Measurements from ENCODE around the gene ALK.

The ALK gene

DNA sequence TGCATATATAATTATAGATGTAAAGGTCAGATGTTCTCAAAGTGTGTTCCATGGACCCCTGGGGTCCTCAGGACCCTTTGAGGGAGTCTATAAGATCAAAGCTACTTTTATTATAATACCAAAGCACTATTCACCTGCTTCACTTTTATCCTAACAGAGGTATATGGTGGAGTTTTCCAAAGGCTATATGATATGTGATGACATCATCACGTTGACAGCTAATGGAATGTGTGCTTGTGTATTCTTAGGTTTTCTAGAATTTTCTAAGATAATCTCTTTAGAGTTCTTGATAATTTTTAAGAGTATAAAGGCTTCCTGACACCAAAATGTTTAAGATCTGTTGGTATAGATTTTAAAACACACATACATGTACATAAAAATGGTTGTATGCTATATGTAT is 10.4 kb upstream of the ALK start:
- H3K4me1 ChIP-seq (ENCODE audit: control insufficient read depth, insufficient read depth, low read length), result no peaks in the 10 kb centered on the region
- no peaks in the 10 kb centered on the region for H3K36me3 ChIP-seq (ENCODE audit: control insufficient read depth in 2 of 2, insufficient read depth in 1 of 2, low read length in 2 of 2)
- H3K4me3 ChIP-seq (ENCODE audit: low read depth, low read length), result no peak overlapping the region
- H3K27ac ChIP-seq (ENCODE audit: extremely low read depth, low read depth, low read length), result no peak overlapping the region
- no peaks in the 10 kb centered on the region for H3K9me3 ChIP-seq (ENCODE audit: control insufficient read depth, insufficient read depth, low read depth, low read length)
- TF ChIP-seq ZNF639 (tag by site-specific recombination; IDR thresholded peaks at IDR 0.05), result no peak
- peak; percentile 43; the same call in 1 of the 2 replicates for TF ChIP-seq ATF2 (tag by site-specific recombination; IDR thresholded peaks at IDR 0.05; ENCODE audit: low read depth)
- POLR2A ChIA-PET, result no interaction called here
- CTCF ChIA-PET, result interaction anchor here (1.0 to 4.4 kb wide), 2 partner anchors 9 to 14 kb away, joined by 3 to 33 read pairs; partner anchors contain the start of gene ALK

DNA sequence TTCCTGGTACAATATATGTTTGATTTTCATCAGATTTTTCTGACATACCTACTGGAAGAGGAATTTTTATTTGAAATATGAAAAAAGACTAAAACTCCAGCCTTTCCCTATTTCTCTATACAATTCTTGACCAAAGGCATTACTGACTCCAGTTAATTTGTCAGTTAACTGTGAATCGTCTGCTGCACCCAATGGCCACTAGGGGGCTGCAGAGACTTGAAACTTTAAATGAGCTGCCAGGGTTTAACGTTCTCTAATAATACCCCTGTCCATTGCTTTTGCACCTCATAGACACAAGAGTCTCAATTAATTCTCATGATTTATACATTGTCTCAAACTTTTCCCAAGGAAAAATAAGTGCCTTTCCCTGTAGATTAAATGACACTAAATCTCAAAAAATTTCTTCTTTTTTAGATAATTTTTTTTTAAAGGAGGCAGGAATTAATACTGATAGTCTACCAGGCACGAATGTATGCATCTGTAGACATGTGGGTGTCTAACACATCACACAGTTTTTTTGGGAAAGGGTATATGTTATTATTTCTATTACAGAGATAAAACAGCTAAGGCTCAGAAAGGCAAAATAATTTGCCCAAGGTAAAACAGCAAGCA is 1.8 kb upstream of the ALK start:
- TF ChIP-seq ZNF654 (tag by site-specific recombination; IDR thresholded peaks at IDR 0.05; ENCODE audit: low read depth), result peak; percentile 61
- TF ChIP-seq, protein P1, sequence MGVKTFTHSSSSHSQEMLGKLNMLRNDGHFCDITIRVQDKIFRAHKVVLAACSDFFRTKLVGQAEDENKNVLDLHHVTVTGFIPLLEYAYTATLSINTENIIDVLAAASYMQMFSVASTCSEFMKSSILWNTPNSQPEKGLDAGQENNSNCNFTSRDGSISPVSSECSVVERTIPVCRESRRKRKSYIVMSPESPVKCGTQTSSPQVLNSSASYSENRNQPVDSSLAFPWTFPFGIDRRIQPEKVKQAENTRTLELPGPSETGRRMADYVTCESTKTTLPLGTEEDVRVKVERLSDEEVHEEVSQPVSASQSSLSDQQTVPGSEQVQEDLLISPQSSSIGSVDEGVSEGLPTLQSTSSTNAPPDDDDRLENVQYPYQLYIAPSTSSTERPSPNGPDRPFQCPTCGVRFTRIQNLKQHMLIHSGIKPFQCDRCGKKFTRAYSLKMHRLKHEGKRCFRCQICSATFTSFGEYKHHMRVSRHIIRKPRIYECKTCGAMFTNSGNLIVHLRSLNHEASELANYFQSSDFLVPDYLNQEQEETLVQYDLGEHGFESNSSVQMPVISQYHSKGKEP (tag by site-specific recombination; IDR thresholded peaks at IDR 0.05), result no peak
- TF ChIP-seq, protein P2, sequence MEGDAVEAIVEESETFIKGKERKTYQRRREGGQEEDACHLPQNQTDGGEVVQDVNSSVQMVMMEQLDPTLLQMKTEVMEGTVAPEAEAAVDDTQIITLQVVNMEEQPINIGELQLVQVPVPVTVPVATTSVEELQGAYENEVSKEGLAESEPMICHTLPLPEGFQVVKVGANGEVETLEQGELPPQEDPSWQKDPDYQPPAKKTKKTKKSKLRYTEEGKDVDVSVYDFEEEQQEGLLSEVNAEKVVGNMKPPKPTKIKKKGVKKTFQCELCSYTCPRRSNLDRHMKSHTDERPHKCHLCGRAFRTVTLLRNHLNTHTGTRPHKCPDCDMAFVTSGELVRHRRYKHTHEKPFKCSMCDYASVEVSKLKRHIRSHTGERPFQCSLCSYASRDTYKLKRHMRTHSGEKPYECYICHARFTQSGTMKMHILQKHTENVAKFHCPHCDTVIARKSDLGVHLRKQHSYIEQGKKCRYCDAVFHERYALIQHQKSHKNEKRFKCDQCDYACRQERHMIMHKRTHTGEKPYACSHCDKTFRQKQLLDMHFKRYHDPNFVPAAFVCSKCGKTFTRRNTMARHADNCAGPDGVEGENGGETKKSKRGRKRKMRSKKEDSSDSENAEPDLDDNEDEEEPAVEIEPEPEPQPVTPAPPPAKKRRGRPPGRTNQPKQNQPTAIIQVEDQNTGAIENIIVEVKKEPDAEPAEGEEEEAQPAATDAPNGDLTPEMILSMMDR (tag by site-specific recombination; IDR thresholded peaks at IDR 0.05), result 0 out of 2 replicates have a peak, but pooled peaks have one; percentile 10
- H3K27ac ChIP-seq (ENCODE audit: extremely low read depth, low read depth, low read length), result no peak overlapping the region
- ChIA-PET POLR2A (no interaction called here), CTCF (interaction anchor here (0.6 to 6.1 kb wide), 21 partner anchors 10 to 644 kb away, joined by 3 to 56 read pairs (median 3); no protein-coding TSS in a partner anchor)
- H3K4me3 ChIP-seq (ENCODE audit: low read depth, low read length), result no peak overlapping the region
- H3K9me3 ChIP-seq (ENCODE audit: control insufficient read depth, insufficient read depth, low read depth, low read length), result no peaks in the 10 kb centered on the region
- no peaks in the 10 kb centered on the region for H3K36me3 ChIP-seq (ENCODE audit: control insufficient read depth in 2 of 2, insufficient read depth in 1 of 2, low read length in 2 of 2)
- H3K4me1 ChIP-seq (ENCODE audit: control insufficient read depth, insufficient read depth, low read length), result peaks cover 8% of the 10 kb centered on the region

DNA sequence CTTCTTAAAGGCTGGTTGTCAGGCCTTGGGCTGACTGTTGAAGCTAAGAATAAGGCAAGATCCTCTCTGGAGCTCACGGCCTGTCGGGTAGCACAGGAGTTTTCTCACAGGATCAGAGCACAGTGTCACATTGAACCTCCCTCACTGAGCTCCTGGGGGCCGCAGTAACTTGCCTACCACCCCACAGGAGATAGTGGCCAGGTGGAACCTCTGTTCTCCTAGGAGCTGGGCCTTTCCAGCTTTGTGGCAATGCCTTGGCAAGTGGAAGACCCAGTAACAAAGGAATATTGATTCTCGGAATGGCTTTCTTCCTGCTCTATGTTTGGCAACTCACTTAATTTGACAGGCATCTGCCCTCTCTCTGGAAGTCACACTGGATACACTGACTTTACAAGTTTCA is 1.2 kb upstream of the ALK start:
- no peak for TF ChIP-seq ZNF561 (tag by site-specific recombination; IDR thresholded peaks at IDR 0.05; ENCODE audit: borderline replicate concordance)
- Histone ChIP-seq H3K9me3 (ENCODE audit: control insufficient read depth, insufficient read depth, low read depth, low read length) (no peaks in the 10 kb centered on the region), H3K4me1 (ENCODE audit: control insufficient read depth, insufficient read depth, low read length) (peaks cover 8% of the 10 kb centered on the region), H3K4me3 (ENCODE audit: low read depth, low read length) (no peak overlapping the region), H3K36me3 (ENCODE audit: control insufficient read depth in 2 of 2, insufficient read depth in 1 of 2, low read length in 2 of 2) (no peaks in the 10 kb centered on the region), H3K27ac (ENCODE audit: extremely low read depth, low read depth, low read length) (no peak overlapping the region)
- ChIA-PET POLR2A (no interaction called here), CTCF (interaction anchor here (0.5 to 6.1 kb wide), 16 partner anchors 10 to 909 kb away, joined by 3 to 56 read pairs (median 4); no protein-coding TSS in a partner anchor)

DNA sequence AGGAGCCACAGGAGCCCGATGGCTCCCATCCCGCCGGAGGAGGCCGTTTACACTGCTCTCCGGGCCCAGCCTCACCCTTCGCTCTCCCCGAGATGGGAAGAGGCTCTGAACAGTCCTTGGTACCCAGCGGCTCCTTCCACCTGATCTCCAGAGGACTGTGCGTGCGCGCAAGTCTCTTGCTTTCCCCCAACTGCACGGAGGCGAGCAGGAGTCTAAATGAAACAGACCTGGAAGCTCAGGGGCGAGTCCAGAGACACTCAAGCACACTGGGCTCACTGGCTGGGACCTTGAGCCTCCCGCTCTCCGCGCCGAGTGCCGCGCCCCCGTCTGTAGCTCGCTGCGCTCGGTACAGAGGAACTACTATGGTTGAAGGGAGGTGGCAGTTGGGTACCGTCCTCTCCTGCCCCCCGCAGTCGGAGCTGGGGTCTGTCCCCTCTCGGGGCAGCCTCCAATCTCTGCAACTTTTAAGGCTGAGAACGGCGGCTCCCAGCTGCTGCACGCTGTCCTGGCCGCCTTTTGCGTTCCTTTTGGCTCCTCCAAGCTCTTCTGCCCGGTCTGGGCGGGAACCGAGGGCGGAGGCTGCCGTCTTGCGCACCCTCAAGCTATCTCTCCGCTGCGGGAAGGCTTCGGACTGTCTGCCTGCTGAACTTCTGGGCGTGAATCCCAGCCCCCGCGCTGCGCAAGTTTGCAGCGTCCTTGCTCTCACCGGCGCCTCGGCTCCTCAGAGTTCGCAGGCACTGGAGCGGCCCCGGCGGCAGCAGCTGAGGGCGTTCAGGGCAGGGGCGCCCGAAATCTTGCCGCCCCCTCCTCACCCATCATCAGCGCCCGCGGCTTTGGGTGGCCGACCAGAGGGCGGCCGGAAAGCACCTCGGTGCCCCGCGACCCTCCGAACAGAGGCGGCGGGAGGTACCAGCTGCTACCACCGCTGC is 491 bp downstream of the ALK start:
- no peak overlapping the region for H3K27ac ChIP-seq (ENCODE audit: extremely low read depth, low read depth, low read length)
- H3K4me1 ChIP-seq (ENCODE audit: control insufficient read depth, insufficient read depth, low read length), result peaks cover 8% of the 10 kb centered on the region
- peak overlapping the region; percentile 41 for H3K4me3 ChIP-seq (ENCODE audit: low read depth, low read length)
- CTCF ChIA-PET, result interaction anchor here (0.6 to 6.1 kb wide), 4 partner anchors 12 to 442 kb away, joined by 3 to 56 read pairs (median 18); no protein-coding TSS in a partner anchor
- no peaks in the 10 kb centered on the region for H3K36me3 ChIP-seq (ENCODE audit: control insufficient read depth in 2 of 2, insufficient read depth in 1 of 2, low read length in 2 of 2)
- no peaks in the 10 kb centered on the region for H3K9me3 ChIP-seq (ENCODE audit: control insufficient read depth, insufficient read depth, low read depth, low read length)
- POLR2A ChIA-PET, result interaction anchor here (0.5 kb wide), 1 partner anchor 973 kb away, joined by 5 read pairs; no protein-coding TSS in a partner anchor
- TF ChIP-seq ZBTB8A (tag by site-specific recombination; IDR thresholded peaks at IDR 0.05) (peak; percentile 78), ZBTB20 (tag by site-specific recombination; IDR thresholded peaks at IDR 0.05) (peak; percentile 29; the same call in 1 of the 2 replicates), ZBTB26 (tag by site-specific recombination; optimal IDR thresholded peaks at IDR 0.05) (peak; percentile 55), ZNF335 (tag by site-specific recombination; conservative IDR thresholded peaks at IDR 0.05) (peak; percentile 82), ZFHX2 (tag by site-specific recombination; conservative IDR thresholded peaks at IDR 0.05) (peak; percentile 61), ZNF2 (tag by site-specific recombination; IDR thresholded peaks at IDR 0.05) (no peak), EGR2 (tag by site-specific recombination; IDR thresholded peaks at IDR 0.05; ENCODE audit: low read depth) (peak; percentile 60), ZSCAN4 (tag by site-specific recombination; IDR thresholded peaks at IDR 0.05) (no peak)

Measured in HEK293 (cell line).